K562 (cell line): Measurements from ENCODE around the gene TM2D3. TPM values are rescaled to one million over a fixed set of nuclear protein-coding genes. Genes with fewer than 3 reads are reported as not detected.

ENCODE experiments used
- ATAC-seq: fragments of 200-7000 bp; cut with Tn5 transposase; 3 replicates; pipeline ENCODE4 v1.9.1; 2020; ENCODE audit warnings: moderate library complexity
- BruUV-seq: library from RNA; stranded (reverse); fragments of 400-500 nt; replicated peaks from 2 replicates; lab custom pipeline; 2021; lab: Mats Ljungman, UMichigan
- CTCF ChIA-PET: fragments of 300-600 bp; formaldehyde crosslinking; extraction: SDS; loops from one replicate; lab custom pipeline; 2021; ENCODE audit warnings: low intra/inter-chr PET ratio; lab: Yijun Ruan, JAX
- POLR2A ChIA-PET: fragments of 300-600, 350-650 bp; sonication (Branson Sonifier 250); formaldehyde crosslinking; extraction: SDS; loops from one replicate; lab custom pipeline; 2021; ENCODE audit warnings: antibody characterized with exemption, inconsistent platforms; lab: Yijun Ruan, JAX
- DNase-seq, 4 experiments: peaks; one replicate each; pipeline versions ENCODE4 v3.0.0 to v3.0.0-alpha.2; 2011 to 2018; ENCODE audit warnings: low spot score in 3 of 4, mixed read lengths in 3 of 4; ENCODE audit errors: extremely low read depth in 1 of 4
- FAIRE-seq: peaks from 2 replicates; lab custom pipeline; 2011; peaks lifted over from hg19 to GRCh38; lab: Jason Lieb, UNC
- H2AFZ ChIP-seq: 2 replicates; pipeline ENCODE4 v1.6.0; 2011; ENCODE audit warnings: low read depth, low read length, control low read depth, inconsistent platforms
- H3K27ac ChIP-seq: fragments of 200-600 bp; 3 replicates; pipeline ENCODE4 v1.8.0; 2011; ENCODE audit warnings: low read depth, mild to moderate bottlenecking, control low read depth, inconsistent platforms, low read length, moderate library complexity, mixed read lengths; ENCODE audit errors: extremely low read depth
- H3K27me3 ChIP-seq, 2 experiments: fragments of 300-600 bp in 1 of 2; 2 replicates in 1 of 2; 3 replicates in 1 of 2; pipeline versions ENCODE4 v1.6.0 to v1.8.0; 2011; ENCODE audit warnings: inconsistent platforms in 2 of 2, low read length in 2 of 2, mild to moderate bottlenecking in 1 of 2, mixed read lengths in 1 of 2, moderate library complexity in 1 of 2; ENCODE audit not compliant: control insufficient read depth in 2 of 2, insufficient read depth in 2 of 2
- H3K36me3 ChIP-seq: fragments of 300-600 bp; 3 replicates; pipeline ENCODE4 v1.8.0; 2011; ENCODE audit warnings: mild to moderate bottlenecking, low read length, inconsistent platforms; ENCODE audit not compliant: control insufficient read depth, insufficient read depth
- H3K4me1 ChIP-seq, 2 experiments: fragments of 200-600 bp in 1 of 2; replicated peaks in 1 of 2; 2 replicates in 1 of 2; 3 replicates in 1 of 2; pipeline versions ENCODE4 v1.5.1 to v1.8.0; 2011; ENCODE audit warnings: inconsistent platforms in 2 of 2, low read length in 2 of 2, mild to moderate bottlenecking in 1 of 2, mixed read lengths in 1 of 2, moderate library complexity in 1 of 2; ENCODE audit not compliant: control insufficient read depth in 2 of 2, insufficient read depth in 2 of 2
- H3K4me2 ChIP-seq: 2 replicates; pipeline ENCODE4 v1.6.1; 2011; ENCODE audit warnings: low read length, control low read depth, inconsistent platforms, mixed read lengths; ENCODE audit not compliant: insufficient read depth
- H3K4me3 ChIP-seq: fragments of 200-600 bp; sonication (generic), shearing (Covaris generic); 2 replicates; pipeline ENCODE4 v1.5.1; 2016; ENCODE audit warnings: control low read depth, inconsistent platforms
- H3K79me2 ChIP-seq: fragments of 200-600 bp; 3 replicates; pipeline ENCODE4 v1.8.0; 2011; ENCODE audit warnings: low read length, inconsistent platforms; ENCODE audit not compliant: control insufficient read depth, insufficient read depth
- H3K9ac ChIP-seq, 2 experiments: 2 replicates each; pipeline versions ENCODE4 v1.6.0 to v1.6.1; 2011; ENCODE audit warnings: low read depth in 2 of 2, low read length in 2 of 2, control low read depth in 1 of 2, inconsistent platforms in 1 of 2, mild to moderate bottlenecking in 1 of 2, mixed read lengths in 1 of 2; ENCODE audit not compliant: insufficient read depth in 1 of 2
- H3K9me1 ChIP-seq: one replicate; pipeline ENCODE4 v1.6.0; 2011; ENCODE audit warnings: inconsistent platforms, mild to moderate bottlenecking, low read length, moderate library complexity; ENCODE audit not compliant: control insufficient read depth, insufficient read depth
- H3K9me3 ChIP-seq: replicated peaks from 2 replicates; pipeline ENCODE4 v1.5.1; 2011; ENCODE audit warnings: low read depth, low read length, inconsistent platforms; ENCODE audit not compliant: control insufficient read depth, insufficient read depth
- H4K20me1 ChIP-seq: replicated peaks from 2 replicates; pipeline ENCODE4 v1.6.1; 2011; ENCODE audit warnings: low read length, inconsistent platforms, mixed read lengths; ENCODE audit not compliant: control insufficient read depth, insufficient read depth
- ETV5 ChIP-seq: sonication (generic); formaldehyde crosslinking; IDR thresholded peaks from 2 replicates; pipeline ENCODE4 v1.4.0; 2020; ENCODE audit warnings: low read depth, mild to moderate bottlenecking, missing genetic modification reagents
- ILK ChIP-seq: fragments of 450-650 bp; IDR thresholded peaks from 2 replicates; pipeline ENCODE4 v1.6.1; 2016; ENCODE audit warnings: missing genetic modification characterization, low read depth, mild to moderate bottlenecking, missing compliant biosample characterization, moderate library complexity, borderline replicate concordance
- POLR2A ChIP-seq: fragments of 450-650 bp; conservative IDR thresholded peaks from 2 replicates; pipeline ENCODE4 v1.6.1; 2016
- RCOR1 ChIP-seq, 2 experiments: IDR thresholded peaks; 2 replicates each; pipeline ENCODE4 v1.6.1; 2012; ENCODE audit warnings: low read depth in 2 of 2, low read length in 2 of 2, borderline replicate concordance in 1 of 2, improper control_type of control experiment in 1 of 2
- SIRT6 ChIP-seq: IDR thresholded peaks from one replicate; pipeline ENCODE4 v1.6.1; 2012; ENCODE audit warnings: low read depth, mild to moderate bottlenecking, control low read depth, inconsistent platforms, low read length, moderate library complexity
- ZNF740 ChIP-seq, 3 experiments: fragments of 200-800 bp in 1 of 3; sonication (Bioruptor generic) in 1 of 3; sonication (generic) in 1 of 3; formaldehyde crosslinking in 1 of 3; IDR thresholded peaks; 2 replicates each; pipeline versions ENCODE4 v1.6.1 to v1.8.0; 2016 to 2022; ENCODE audit warnings: mild to moderate bottlenecking in 2 of 3, missing compliant biosample characterization in 2 of 3, missing genetic modification characterization in 2 of 3, missing genetic modification reagents in 1 of 3
- WGBS: fragments of 100-300 bp; shearing (Covaris generic); methylation state at CpG from one replicate; pipeline ENCODE4 v1.1.6; 2016; ENCODE audit warnings: low coverage, mixed read lengths; ENCODE audit not compliant: insufficient coverage; ENCODE audit errors: missing lambda C conversion rate; 5-methylcytosine and 5-hydroxymethylcytosine counted together
- in situ Hi-C: fragments of 300-500 bp; cut with MboI; formaldehyde crosslinking; loops from 4 replicates; pipeline ENCODE4 v1.15.0; 2018; ENCODE audit warnings: inconsistent platforms, mixed read lengths
- intact Hi-C: fragments of 100-400 bp; cut with micrococcal nuclease; formaldehyde crosslinking; loops from 2 replicates; pipeline ENCODE4 v1.14.2; 2022
- polyA plus RNA-seq, 8 experiments: library from polyadenylated mRNA; depleted of rRNA in 4 of 8; stranded (reverse) in 5 of 8; unstranded in 3 of 8; fragments of >200 nt; fragmentation: Nextera tagmentation in 2 of 8; fragmentation: Illumina TruSeq in 1 of 8; extraction: Ambion mirVana in 2 of 8; extraction: Trizol in 1 of 8; gene quantifications; 2 replicates each; pipeline versions ENCODE4 v1.2.1 to v1.2.3, GENCODE V29; 2011 to 2014; ENCODE audit warnings: inconsistent platforms in 1 of 8, missing spikeins in 1 of 8
- total RNA-seq, 7 experiments: library from RNA; depleted of rRNA in 6 of 7; stranded (reverse); fragments of >200 nt in 6 of 7; fragmentation: Illumina TruSeq in 2 of 7; extraction: Trizol in 2 of 7; gene quantifications; 2 replicates each; pipeline versions ENCODE4 v1.2.1 to v1.2.3, GENCODE V29; 2011 to 2021; ENCODE audit warnings: low replicate concordance in 1 of 7

TM2D3 gene
- total and polyA plus RNA-seq, 9 of the 15 experiments (the other 6 are each of a cell fraction or from before 2014, with no cell fraction given) = 16.5 to 67.9 (median 31.3) TPM

GRCh38 chr15:101650145-101650544, 2.0 kb downstream of the TM2D3 start:
- H3K9ac ChIP-seq = peak overlapping the region in 1 of 2 experiments; percentile 83; a peak in 2 of 4 replicates
- ATAC-seq (no peak), FAIRE-seq (no peak), DNase-seq (no peak)
- H3K4me2 ChIP-seq = peak overlapping the region; percentile 24; the same call in 1 of the 2 replicates
- in situ Hi-C loops (loop anchor here (5.0 kb wide), 1 partner anchor 358 kb away; no protein-coding TSS in a partner anchor), intact Hi-C loops (loop anchor here (5.0 kb wide), 1 partner anchor 122 kb away; no protein-coding TSS in a partner anchor)
- no peak overlapping the region for H3K4me3 ChIP-seq
- no peak overlapping the region for H2AFZ ChIP-seq
- POLR2A ChIA-PET = interaction anchor here (1.0 to 1.2 kb wide), 2 partner anchors 13 to 73 kb away, joined by 3 to 4 read pairs; partner anchors contain the start of gene TARS3
- H3K27ac ChIP-seq = no peak overlapping the region
- BruUV-seq = no TSS peak
- no peaks in the 10 kb centered on the region for H3K27me3 ChIP-seq
- H3K9me3 ChIP-seq = no peaks in the 10 kb centered on the region
- H3K4me1 ChIP-seq = peaks cover 14% of the 10 kb centered on the region in 2 experiments; a peak in 4 of 5 replicates
- H3K79me2 ChIP-seq = peaks cover 61% of the 10 kb centered on the region
- H3K36me3 ChIP-seq = peaks cover 62% of the 10 kb centered on the region
- TF ChIP-seq POLR2A (no peak), RCOR1 (IDR thresholded peaks at IDR 0.05; ENCODE audit: borderline replicate concordance in 1 of 2, low read depth in 2 of 2, low read length in 2 of 2) (no peak), ILK (tag) (no peak), ETV5 (CRISPR knock-in tag) (no peak), ZNF740 (CRISPR knock-in tag; IDR thresholded peaks at IDR 0.05) (no peak), ZNF740 (tag; IDR thresholded peaks at IDR 0.05) (no peak), SIRT6 (no peak)
- H4K20me1 ChIP-seq = no peaks in the 10 kb centered on the region
- CTCF ChIA-PET = no interaction called here
- no peaks in the 10 kb centered on the region for H3K9me1 ChIP-seq
- 66% methylated on average over 5 of the region's 5 CpGs for WGBS
